HG03565 (cell line): ENCODE results near the gene EFR3B.

Experiments
- ATAC-seq: cut with Tn5 transposase; IDR thresholded peaks from one replicate; pipeline ENCODE4 v1.9.1; 2021; ENCODE audit warnings: mild to moderate bottlenecking, moderate library complexity; ENCODE audit not compliant: unreplicated experiment

Gene EFR3B

GRCh38 chr2:25032901-25033300 lies 9.0 kb upstream of the EFR3B start:
- ATAC-seq = no peak

DNA sequence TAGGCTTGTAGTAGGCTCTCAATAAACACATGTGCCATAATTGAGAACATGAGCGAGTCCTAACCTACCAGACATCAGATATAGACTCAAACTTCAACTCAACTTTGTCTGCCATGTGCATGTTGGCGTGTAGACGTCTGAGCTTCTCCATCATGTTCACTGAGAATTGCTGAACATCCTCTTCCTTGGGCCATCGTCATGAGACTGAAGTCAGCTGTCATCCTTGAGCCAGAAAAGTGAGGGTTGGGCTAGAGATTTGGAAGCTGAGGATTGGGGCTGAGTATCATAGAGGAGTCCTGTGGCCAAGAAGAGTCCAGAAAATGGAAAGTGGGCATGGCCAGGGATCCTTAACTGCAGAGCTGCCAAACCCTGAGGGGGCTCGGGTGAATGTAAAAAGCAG lies 7.8 kb upstream of the EFR3B start:
- no peak for ATAC-seq

DNA sequence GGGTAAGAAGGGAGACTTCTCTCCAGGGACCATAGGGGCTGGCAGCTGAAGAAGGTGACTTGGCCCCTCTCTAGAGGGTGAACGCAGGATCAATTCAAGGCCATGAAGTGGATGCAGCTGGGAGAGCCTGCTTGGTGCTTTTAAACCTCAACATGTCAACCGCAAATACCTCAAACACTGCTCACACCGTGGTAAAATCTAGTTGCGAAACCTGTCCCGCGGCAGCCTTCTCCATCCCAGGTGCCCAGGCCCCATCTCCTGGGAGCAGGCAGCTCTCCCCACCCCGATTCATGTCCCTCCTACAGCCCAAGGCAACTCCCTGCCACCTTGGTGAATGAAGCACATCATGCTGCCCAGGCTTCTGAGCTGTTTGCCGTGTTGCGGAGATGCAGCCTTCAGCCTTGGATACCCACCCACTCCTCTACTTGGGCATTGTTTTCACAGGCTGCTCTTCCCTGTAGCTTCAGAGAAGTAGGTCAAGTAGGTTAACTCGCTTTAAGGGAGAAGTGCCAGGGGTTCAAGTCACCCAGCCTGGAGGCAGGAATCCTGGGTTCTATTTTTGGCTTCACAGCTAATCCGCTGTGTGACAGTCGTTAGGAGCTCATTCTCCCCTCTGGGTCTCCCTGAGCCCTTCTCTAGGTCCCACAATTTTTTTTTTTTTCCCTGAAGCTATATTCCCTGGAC lies 6.2 kb upstream of the EFR3B start:
- ATAC-seq = no peak

- ATAC-seq = no peak
Observed at GRCh38 chr2:25036221-25036559, 5.7 kb upstream of the EFR3B start.

DNA sequence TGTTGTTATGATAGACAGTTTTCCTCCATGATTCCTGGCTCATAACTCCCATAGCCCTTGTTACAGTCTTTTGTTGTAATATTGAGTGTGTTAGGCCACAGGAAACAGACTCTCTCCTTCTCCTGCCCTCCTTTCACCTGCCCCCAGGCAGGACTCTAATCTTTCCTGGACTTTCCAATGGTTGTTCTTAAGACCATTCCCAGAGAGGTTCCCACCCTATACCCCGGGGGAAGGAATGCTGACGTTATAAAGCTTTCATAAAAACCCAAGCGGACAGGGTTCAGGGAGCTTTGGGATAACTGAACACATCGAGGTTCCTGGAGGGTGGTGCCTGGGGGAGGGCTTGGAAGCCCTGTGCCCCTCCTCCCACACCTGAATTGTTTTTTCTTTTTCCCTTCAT lies 2.8 kb upstream of the EFR3B start:
- no peak for ATAC-seq

- no peak for ATAC-seq
Observed at GRCh38 chr2:25041307-25041927, 459 bp upstream of the EFR3B start.

DNA sequence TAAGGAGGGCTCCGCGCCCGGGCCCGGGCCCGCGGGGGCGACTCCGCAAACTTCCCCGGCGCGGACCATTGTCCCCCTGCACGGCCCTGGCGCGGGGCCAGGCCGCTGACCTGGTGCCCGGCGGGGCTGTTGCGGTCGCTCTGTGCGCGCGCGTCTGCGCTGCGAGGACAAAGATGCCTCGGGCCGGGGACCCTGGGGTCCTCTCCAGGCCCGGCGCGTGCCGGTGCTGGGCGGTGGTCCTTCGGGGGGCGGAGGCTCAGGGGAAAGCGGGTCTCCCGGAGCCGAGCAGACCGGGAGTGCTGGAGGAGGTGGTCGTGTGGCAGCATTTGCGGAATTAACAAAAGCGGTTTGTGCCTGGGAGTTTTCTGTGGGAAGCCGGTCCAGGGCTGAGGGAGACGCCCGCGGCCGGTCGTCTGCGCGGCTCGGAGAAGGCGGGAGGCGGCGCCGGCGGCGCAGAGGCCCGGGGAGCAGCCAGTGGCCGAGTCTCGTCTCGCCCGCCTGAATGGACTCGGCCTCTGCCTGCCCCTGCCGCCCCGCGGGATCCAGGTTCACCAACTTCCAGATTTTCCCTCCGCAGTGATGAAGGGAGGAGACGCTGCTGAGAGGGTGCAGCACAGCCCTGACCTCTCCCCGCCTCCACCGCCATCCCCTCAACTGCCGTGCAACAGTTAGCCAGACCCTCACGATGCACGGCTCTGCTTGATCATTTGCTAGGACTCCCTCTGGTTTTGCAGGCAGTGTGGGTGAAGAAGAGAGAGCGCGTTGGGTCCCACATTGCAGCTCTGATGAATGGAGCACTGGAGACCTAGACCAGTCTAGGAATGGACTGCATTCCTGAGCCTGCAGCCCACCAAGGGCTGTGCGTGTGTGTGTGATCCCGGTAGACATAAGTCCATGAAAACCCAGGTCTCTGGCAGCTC lies 705 bp downstream of the EFR3B start:
- no peak for ATAC-seq

GRCh38 chr2:25043241-25043867 lies 1.5 kb downstream of the EFR3B start:
- ATAC-seq = no peak

GRCh38 chr2:25044011-25044410 lies 2.1 kb downstream of the EFR3B start:
- ATAC-seq = no peak

DNA sequence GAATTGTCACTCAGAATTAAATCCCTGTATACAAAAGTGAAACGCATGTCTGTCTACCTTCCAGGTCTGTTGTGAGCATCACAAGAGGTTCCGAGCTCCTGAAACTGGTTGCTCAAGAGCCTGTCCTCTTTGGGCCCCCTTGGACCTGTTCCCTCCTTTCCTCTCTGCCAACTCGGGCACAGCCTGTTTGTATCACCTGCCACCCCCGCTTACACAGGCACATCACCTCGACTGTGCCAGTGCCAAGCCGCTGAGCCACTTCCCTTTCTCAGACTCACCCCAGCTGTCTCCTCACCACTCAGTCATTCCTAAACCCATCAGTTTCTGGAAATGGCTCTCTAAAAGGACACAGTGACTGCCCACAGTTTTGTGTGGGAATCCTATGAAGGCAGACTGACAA lies 3.1 kb downstream of the EFR3B start:
- ATAC-seq = no peak

DNA sequence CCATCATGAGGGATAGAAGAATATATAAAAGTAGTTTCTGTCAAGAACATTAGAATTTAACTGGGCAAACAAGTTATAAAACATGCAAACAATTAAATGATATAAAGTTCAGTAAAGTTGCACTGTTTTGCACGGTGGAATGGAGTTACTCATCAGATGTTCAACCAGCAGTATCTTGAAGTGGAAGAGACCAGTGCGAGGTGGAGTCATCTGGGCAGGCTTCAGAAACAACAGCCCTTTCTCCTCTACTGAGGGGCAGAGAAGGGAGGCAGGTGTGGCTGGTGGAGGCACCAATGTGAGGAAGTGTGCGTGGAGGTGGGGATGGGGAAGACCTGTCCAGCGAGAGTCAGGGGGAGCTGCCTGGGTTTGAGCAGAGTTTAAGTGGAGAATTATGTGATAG lies 7.5 kb downstream of the EFR3B start:
- no peak for ATAC-seq

DNA sequence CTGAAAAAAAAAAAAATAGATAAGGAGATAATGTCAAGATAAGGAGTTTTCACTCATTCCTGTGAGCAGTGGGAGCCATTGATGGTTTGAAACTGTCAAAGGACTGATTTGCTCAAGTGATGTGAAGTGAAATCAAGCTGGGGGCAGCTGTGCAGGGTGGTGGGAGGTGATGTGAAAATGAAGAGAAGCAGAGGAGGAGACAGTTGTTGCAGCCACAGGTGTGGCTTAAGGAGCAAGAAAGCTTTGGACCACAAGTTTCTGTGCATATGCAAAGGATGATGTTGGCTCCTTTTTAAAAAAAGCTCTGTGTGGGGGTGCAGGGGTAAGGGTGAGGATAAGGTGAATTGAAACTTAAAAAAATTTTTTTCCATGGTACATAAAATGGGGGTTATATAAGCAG lies 8.3 kb downstream of the EFR3B start:
- no peak for ATAC-seq

- ATAC-seq = no peak
Observed at GRCh38 chr2:25053041-25053440, 11.2 kb downstream of the EFR3B start.

- ATAC-seq = no peak
Observed at GRCh38 chr2:25054720-25055119, 12.8 kb downstream of the EFR3B start.

- ATAC-seq = no peak
Observed at GRCh38 chr2:25055376-25055920, 13.6 kb downstream of the EFR3B start.

DNA sequence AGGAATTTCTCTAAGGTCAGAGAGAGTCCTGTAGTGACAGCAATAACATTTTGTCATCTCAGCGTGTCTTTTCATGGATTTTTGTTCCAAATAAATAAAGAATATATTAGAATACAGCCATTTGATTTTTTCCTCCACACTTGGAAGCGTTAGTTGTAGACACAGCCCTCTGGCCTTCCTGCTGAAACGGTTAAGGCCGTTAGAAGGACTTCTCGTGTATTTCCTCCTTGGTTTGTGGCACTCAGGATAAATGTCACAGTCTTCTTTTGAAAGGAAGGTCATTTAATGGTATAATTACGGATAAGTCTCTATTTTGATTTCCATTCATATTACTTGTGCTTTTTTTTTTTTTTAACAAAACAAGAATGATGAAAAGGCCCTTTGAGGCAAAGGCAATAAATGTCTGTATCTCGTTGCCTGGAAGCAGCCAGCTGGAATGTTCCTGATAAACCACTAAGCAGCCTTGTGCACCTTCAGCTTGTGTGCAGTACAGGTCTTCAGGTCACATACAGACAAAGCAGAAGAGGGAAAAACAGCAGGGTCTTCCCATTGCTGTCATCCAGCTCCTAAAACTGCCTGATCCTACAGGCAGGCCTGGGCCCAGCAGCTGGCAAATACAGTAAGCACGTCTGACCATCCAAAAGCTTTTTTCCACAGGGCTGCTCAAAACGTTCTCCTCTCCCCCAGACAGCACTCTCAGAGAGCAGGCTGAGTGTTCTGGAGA lies 14.4 kb downstream of the EFR3B start:
- no peak for ATAC-seq

DNA sequence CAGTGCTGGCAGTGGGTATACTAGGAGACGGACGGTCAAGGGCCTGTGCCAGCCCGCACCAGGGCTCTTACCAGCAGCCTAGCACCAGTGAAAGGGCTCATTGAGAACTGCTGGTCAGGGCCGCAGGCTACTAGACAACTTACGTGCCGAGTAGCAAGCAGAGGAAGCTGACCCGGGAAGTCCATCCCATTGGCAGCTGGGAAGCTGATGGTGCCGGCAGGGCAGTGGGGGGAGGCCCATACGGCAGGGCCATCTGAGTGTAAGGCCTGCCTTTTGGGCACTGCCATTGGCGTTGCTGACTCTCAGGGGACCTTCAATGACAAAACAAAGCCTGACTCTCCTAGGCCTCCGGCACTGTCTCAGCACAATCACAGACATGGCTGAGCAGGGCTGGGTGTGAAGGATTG lies 20.6 kb downstream of the EFR3B start:
- ATAC-seq = no peak

- no peak for ATAC-seq
Observed at GRCh38 chr2:25063876-25064660, 22.2 kb downstream of the EFR3B start.

DNA sequence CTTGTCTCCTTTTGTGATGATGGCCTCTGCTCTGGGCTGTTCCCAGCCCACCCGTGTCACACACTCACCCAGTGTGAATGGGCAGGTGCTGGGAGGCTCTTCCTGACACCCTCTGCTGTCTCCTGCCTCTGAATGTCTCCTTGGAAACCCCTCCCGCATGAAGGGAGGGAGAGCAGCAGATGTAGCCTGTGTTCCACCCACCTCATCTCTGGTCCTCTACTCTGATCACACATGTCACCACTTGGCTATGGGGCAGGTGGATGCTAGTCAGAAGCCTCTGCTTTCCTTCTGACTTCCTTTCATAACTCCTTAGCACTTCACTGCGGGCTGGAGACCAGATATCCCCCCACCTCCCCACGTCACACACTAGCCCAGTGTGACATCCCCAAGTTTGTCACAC lies 23.9 kb downstream of the EFR3B start:
- no peak for ATAC-seq

DNA sequence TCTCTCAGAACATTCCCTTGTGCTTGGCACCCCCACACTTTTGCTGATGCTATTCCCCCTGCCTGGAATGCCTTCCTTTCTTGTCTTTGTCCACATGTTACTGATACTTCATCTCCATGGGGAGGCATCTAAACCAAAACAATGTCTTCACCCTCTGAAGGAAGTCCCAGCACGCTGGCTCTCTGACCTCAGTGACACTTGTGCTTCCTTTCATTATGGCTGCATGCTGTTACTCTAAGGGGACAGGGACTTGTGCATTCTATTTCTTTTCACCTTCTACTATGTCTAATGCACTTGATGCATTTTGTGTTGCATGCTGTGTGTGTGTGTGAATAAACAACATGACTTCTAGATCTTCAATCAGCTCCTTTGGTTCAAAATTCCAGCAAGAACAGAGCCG lies 24.6 kb downstream of the EFR3B start:
- ATAC-seq = no peak
